Body of pancreas (tissue), 4 donors: ENCODE results near the gene FOXO3. TPM values are rescaled to one million over a fixed set of nuclear protein-coding genes. Genes with fewer than 3 reads are reported as not detected.

Experiments used
- ATAC-seq: fragments of 150-250 bp; one replicate; pipeline ENCODE4 v1.9.1; 2016
- DNase-seq, 4 donors: peaks; one replicate each; pipeline ENCODE4 v3.0.0-alpha.2; 2019
- H3K27ac ChIP-seq, 4 donors: fragments of 200-600 bp; sonication (generic); 1 replicate in 3 of 4; 2 replicates in 1 of 4; pipeline versions ENCODE4 v1.5.1 to v1.6.1; 2016 to 2019; ENCODE audit warnings: mild to moderate bottlenecking in 1 of 4, mixed read lengths in 1 of 4, moderate library complexity in 1 of 4
- H3K27me3 ChIP-seq, 2 donors: fragments of 200-600 bp; sonication (generic); one replicate each; pipeline ENCODE4 v1.6.0; 2016; ENCODE audit warnings: mild to moderate bottlenecking in 1 of 2
- H3K36me3 ChIP-seq, 2 donors: fragments of 200-600 bp; sonication (generic); replicated peaks in 1 of 2; 2 replicates each; pipeline ENCODE4 v1.5.1; 2016; ENCODE audit warnings: low read depth in 2 of 2; ENCODE audit not compliant: insufficient read depth in 1 of 2
- H3K4me1 ChIP-seq: fragments of 200-600 bp; sonication (generic); one replicate; pipeline ENCODE4 v1.6.0; 2016
- H3K4me3 ChIP-seq, 2 donors: fragments of 200-600 bp; sonication (generic); 1 replicate in 1 of 2; 2 replicates in 1 of 2; pipeline ENCODE4 v1.5.1; 2016 to 2019
- H3K9me3 ChIP-seq, 3 donors: fragments of 200-600 bp; sonication (generic); 1 replicate in 2 of 3; 2 replicates in 1 of 3; pipeline ENCODE4 v1.5.1; 2016
- POLR2A ChIP-seq, 3 donors: fragments of 450-650 bp; IDR thresholded peaks; one replicate each; pipeline ENCODE4 v1.6.1; 2016; ENCODE audit warnings: antibody characterized with exemption in 3 of 3, mild to moderate bottlenecking in 2 of 3
- WGBS, 2 donors: methylation state at CpG; one replicate each; pipeline ENCODE4 v1.1.5; 2017; 5-methylcytosine and 5-hydroxymethylcytosine counted together
- intact Hi-C: fragments of 100-400 bp; cut with DNase I; formaldehyde crosslinking; loops from one replicate; pipeline ENCODE4 v1.15.1; 2023
- total RNA-seq, 2 donors: library from RNA; depleted of rRNA; stranded (reverse); fragments of >200 nt; gene quantifications; one replicate each; pipeline ENCODE4 v1.1.0, GENCODE V29; 2016
- TF ChIP-seq, protein P1 (sequence below), 7 experiments: fragments of 450-650 bp in 4 of 7; fragments of 200-600 bp in 3 of 7; sonication (generic) in 3 of 7; IDR thresholded peaks; one replicate each; pipeline ENCODE4 v1.5.1; 2016 to 2019; ENCODE audit warnings: antibody characterized with exemption in 7 of 7

FOXO3 gene
- total RNA-seq, 2 donors from 2014 or later, result 62.8 to 69.5 TPM

DNA sequence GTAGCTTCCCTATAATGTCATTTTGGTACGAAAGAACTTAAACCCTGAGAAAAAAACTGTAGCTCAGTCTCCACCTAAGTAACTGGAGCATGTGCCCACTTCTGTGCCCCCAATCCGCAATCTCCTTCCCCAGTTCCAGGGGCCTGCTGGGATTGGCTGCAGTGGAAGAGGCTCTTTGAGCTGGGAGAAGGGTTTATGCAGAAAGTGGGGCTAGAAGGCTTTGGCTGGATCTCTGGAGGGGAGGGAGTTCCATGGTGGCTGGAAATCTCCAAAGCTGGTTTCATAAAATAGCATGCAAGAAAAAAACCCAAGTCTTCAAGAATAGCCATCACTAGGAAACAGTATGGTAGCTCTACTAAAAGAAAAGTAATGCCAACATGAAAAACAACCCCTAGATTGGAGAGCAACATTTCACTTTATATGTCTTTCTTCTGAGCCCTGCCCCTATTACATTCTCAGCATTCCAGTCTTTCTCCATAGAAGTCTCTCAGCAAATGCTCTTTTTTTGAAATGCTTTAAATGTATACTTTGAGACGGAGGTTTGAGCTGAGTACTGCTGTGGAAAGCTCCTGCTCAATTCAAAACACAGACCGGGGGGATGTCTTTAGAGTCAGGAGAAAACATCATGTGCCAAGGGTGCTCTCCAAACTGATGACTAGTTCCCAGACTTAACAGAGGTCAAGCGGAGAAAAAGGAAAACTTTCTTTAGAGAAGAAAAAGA is 36.0 kb upstream of the FOXO3 start:
- DNase-seq (no peak), ATAC-seq (no peak)
- TF ChIP-seq POLR2A (IDR thresholded peaks at IDR 0.05), result no peak
- TF ChIP-seq, protein P1, sequence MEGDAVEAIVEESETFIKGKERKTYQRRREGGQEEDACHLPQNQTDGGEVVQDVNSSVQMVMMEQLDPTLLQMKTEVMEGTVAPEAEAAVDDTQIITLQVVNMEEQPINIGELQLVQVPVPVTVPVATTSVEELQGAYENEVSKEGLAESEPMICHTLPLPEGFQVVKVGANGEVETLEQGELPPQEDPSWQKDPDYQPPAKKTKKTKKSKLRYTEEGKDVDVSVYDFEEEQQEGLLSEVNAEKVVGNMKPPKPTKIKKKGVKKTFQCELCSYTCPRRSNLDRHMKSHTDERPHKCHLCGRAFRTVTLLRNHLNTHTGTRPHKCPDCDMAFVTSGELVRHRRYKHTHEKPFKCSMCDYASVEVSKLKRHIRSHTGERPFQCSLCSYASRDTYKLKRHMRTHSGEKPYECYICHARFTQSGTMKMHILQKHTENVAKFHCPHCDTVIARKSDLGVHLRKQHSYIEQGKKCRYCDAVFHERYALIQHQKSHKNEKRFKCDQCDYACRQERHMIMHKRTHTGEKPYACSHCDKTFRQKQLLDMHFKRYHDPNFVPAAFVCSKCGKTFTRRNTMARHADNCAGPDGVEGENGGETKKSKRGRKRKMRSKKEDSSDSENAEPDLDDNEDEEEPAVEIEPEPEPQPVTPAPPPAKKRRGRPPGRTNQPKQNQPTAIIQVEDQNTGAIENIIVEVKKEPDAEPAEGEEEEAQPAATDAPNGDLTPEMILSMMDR (IDR thresholded peaks at IDR 0.05), result no peak
- Histone ChIP-seq H3K27ac (no peak overlapping the region), H3K36me3 (no peaks in the 10 kb centered on the region), H3K9me3 (no peaks in the 10 kb centered on the region), H3K4me3 (no peak overlapping the region), H3K4me1 (no peaks in the 10 kb centered on the region), H3K27me3 (no peaks in the 10 kb centered on the region)
- 84 to 88% methylated on average over 5 of the region's 5 CpGs for WGBS, 2 donors
- intact Hi-C loops, result loop anchor here (5.0 kb wide), 1 partner anchor 412 kb away; no protein-coding TSS in a partner anchor

DNA sequence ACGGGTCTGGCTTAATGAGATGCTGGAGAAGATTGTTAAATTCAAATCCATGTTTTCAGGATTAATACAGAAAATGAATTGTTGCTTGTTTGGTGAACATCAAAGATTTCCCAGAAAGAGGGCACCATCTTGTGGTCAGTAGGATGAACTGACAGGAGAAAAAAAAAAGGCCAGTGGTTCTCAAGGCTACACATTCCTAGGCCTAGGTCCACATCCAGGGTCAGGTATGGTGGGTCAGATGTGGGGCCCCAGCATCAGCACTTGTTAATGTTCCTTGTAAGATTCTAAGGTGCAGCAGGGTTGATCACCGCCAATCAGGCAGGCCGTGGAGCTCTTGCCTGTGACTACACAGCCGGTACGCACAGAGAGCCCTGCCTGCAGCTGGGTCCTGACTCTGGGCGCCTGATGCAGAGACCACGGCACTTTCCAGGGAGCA is 34.0 kb upstream of the FOXO3 start:
- DNase-seq, result peak in 1 of 4 donors; percentile 19
- intact Hi-C loops, result loop anchor here (5.0 kb wide), 1 partner anchor 414 kb away; no protein-coding TSS in a partner anchor
- peak; percentile 48 for ATAC-seq

DNA sequence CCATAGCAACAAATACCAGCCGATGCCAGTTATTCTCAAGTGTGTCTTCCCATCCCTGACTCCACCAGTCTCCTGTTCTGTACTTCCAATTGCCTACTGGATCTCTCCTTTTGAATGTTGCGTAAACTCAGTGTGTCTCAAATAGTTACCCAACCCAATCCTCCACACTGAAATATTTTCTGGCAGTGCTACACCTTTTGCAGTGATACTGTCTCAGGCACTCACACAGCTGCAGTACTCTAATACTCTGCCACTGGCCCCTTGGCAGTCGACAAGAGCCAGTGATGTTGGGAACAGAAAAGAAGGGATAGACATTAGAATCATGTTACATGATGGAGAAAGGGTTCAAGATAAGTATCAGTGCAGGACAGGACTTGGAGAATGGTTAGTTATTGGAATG is 31.8 kb upstream of the FOXO3 start:
- Histone ChIP-seq H3K9me3 (no peaks in the 10 kb centered on the region), H3K36me3 (no peaks in the 10 kb centered on the region), H3K4me1 (no peaks in the 10 kb centered on the region), H3K27ac (no peak overlapping the region), H3K4me3 (no peak overlapping the region), H3K27me3 (no peaks in the 10 kb centered on the region)
- no peak for TF ChIP-seq POLR2A (IDR thresholded peaks at IDR 0.05)
- TF ChIP-seq, protein P1 (IDR thresholded peaks at IDR 0.05), result no peak
- intact Hi-C loops, result loop anchor here (5.0 kb wide), 1 partner anchor 417 kb away; no protein-coding TSS in a partner anchor
- ATAC-seq (no peak), DNase-seq (no peak)
- 49 to 69% methylated on average over 3 of the region's 3 CpGs for WGBS, 2 donors

More for the DNA sequence above, 34.0 kb upstream of the FOXO3 start:
- Histone ChIP-seq H3K4me3 (no peak overlapping the region), H3K27ac (no peak overlapping the region), H3K36me3 (no peaks in the 10 kb centered on the region), H3K27me3 (no peaks in the 10 kb centered on the region), H3K9me3 (no peaks in the 10 kb centered on the region), H3K4me1 (no peaks in the 10 kb centered on the region)
- TF ChIP-seq, protein P1 (IDR thresholded peaks at IDR 0.05), result peak; percentile 61 to 90 (median 82)
- TF ChIP-seq POLR2A (IDR thresholded peaks at IDR 0.05), result no peak
- WGBS, 2 donors, result 69 to 70% methylated on average over 7 of the region's 7 CpGs

DNA sequence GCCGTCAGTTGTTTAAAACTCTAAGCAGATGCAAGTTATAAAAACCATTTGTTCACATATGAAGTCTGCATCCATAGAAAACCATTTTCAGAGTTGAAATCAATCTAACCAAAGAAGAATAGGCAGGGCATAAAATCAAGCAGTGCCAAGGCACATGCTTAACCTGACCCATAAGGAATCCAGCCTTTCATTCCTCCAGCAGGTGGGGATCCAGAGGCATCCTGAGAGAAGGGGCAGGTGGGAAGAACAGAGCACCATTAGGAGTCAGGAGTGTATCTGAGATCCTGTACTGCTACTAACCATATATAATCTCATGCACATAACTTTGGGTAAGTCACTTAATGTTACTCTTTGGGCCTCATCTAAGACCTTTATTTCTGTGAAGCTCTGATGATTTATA is 29.4 kb upstream of the FOXO3 start:
- no peak overlapping the region for H3K27ac ChIP-seq
- WGBS, 2 donors, result 85 to 88% methylated on average over 1 of the region's 1 CpG
- intact Hi-C loops, result no loop called here
- ATAC-seq (no peak), DNase-seq (no peak)
- no peaks in the 10 kb centered on the region for H3K9me3 ChIP-seq
- TF ChIP-seq, protein P1 (IDR thresholded peaks at IDR 0.05), result no peak
- no peak for TF ChIP-seq POLR2A (IDR thresholded peaks at IDR 0.05)
- no peaks in the 10 kb centered on the region for H3K27me3 ChIP-seq
- H3K36me3 ChIP-seq, result no peaks in the 10 kb centered on the region
- H3K4me1 ChIP-seq, result no peaks in the 10 kb centered on the region
- no peak overlapping the region for H3K4me3 ChIP-seq
